Measurements from ENCODE around the gene PODN. TPM values are rescaled to one million over a fixed set of nuclear protein-coding genes. Genes with fewer than 3 reads are reported as not detected.

Gene PODN
- total RNA-seq, 1 donor from 2014 or later, result 1.2 TPM

DNA sequence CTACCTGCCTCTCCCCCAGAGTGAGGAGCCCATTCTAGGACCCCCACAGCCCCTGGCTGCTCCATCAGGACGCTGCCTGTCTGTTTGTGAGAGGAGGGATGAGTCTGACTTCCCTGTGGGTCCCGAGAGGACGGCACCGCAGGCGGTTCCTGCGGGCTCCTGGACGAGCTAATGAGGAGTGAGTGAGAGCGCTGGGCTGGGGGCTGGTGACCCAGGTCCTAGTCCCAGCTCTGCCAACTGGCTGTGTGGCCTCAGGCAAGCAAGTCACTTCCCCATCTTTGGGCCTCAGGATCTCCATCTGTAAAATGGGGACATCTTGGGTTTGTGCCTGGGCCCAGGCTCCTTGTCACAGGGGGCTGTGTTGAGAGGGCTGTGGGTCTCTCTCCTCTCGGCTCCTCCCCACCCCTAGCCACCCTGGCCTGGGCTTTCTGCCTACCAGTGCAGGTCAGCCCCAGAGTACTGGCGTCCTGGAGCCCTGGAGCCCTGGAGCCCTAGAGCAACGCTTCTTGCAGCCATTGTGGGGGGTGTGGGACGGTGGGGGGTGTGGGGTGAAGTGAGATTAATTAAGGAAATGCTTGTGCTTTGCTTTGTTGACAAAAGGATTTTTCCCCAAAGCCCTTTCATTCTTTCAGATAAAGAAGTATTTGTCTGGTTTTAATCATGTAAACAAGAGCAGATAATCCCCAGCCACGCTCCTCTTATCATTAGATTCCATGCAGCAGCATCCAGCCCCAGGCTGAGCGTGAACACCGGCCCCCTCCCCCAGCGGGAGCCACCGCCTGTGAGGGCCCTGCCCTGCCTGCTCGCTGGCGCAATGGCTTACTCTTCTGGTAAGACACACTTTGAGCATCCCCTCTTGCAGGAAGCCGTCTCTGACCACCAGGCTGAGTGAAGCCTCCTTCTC lies 53.6 kb downstream of the PODN start:
- DNase-seq, result no peak

DNA sequence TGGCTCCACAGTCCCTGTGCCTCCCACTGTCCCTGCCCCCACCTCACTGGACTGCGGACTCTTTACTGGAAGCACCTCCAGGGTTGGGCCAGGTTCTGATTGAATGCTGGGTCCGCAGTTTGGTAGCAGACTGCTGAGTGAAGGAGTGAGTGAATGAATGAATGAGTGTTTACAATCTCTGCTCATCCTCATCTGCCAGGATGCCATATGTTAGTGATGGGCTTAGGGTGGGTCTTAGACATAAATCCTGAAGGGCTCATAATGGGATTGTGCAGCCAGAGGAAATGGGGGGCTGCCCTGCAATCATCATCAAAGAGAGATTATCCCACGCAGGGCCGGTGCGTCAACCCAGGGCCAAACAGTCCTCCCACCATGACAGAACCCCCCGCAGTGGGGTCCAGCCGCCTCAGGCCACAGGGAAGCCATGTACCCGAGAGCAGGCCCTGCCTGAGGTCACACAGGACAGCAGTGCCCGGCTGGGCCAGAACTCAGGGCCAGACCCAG lies 54.3 kb downstream of the PODN start:
- DNase-seq, result no peak

DNA sequence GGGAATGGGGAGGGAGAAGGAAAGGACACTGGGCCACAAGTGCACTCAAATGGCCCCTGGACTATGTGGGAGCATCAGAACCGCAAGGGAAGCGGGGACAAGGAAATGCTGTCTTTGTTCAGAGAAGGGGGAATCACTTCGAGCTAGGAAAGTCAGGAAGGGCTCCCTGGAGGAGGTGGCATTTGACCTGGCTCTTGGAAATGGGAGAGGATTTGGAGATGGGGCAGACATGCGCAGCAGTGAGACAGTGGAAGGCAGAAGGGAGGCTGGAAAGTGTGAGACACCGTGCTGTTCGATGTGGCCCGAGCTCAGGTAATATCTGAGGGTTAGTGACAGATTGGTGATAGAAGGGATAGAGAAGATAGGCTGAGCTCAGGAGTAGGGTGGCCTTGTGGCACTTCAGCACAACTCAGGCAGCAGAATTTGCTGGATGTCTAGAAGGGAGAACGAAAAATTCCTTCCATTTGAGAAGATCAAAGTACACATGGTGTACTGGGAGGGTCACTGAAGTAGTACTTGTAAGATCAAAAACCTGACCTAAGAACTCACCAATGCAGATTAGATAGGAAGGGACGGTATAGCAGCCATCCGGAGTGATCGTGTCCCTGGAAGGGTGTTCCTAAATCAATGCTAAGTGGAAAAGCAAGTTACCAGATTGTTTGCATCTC lies 55.1 kb downstream of the PODN start:
- no peak for DNase-seq

DNA sequence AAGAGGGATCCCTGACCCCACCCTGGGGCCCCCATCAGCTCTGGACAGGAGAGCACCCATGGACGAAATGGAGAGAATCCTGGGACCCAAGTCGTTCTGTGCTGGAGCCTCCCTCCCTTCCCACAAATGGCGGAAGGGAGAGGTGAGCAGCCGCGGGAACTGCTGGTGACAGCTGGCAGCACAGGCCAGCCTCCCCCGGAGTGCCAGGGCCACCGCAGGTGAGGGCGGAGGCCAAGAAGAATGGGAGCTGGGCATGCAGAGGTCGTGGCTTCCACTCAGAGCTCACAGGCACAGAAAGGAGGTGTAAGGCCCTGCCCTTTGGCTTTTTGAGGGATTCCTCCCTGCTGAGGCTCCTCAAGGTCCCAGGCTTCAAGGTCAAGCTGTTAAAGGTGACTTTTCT lies 55.8 kb downstream of the PODN start:
- DNase-seq, result no peak

DNA sequence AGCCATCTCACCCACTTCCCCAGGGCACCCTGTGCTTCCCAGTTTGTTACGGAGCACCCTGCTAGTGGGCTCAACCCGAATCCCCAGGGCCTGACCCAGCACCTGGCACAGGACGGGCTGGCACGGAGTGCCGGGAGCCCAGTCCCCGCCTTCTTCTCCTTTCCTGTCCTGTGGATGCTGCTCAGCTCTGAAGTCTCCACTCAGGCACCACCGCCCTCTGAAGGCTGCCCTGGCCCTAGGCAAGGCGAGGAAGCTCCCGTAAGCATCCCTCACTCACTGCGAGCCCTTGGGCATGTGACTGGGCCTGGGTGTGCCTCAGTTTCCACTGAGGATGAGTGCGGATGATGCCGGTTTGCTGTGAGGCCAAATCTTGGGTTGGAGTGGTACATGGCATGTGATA lies 58.6 kb downstream of the PODN start:
- no peak for DNase-seq

DNA sequence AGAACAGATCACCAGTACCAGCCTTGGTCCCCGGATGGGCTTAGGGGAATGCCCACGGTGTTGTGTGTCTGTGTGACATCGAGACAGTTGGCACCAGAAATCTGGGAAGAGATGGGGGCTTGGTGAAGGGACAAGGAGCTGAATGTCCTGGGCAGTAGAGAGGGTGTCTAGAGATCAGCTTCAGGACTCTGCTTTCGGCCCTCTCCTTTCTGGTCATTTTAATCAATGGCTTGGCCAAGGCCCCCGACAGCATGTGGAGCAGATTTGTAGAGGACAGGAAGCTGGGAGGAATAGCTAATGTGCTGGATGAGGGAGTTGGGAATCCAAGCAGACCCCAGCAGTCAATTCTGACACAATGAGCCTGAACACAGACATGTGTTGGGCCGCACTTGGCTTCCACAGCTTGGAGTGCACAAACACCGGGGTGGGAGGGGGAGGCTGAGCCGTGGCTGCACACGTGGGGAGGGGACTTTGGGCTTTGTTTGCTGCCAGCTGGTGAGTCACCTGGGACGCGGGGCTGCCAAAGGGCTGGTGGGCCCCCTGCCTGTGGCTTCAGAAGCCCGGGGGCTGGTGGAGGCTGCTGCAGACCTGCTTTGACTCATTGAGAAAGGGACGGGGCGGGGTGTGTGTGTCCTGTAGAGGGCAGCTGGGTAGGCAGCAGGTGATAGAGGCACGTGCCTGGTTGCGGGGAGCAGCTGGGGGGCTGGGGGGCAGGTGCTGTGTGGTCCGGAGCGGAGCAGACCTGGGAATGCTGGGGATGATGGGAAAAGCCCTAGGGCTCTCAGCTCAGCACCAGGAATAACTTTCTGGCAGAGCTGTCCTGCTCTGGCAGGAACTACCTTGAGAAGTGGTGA lies 59.5 kb downstream of the PODN start:
- DNase-seq, result no peak

- DNase-seq, result no peak
These were observed 60.3 kb downstream of the PODN start for GRCh38 chr1:53122201-53122885.

GRCh38 chr1:53122961-53123413 lies 61.0 kb downstream of the PODN start:
- no peak for DNase-seq

- no peak for DNase-seq
These were observed 61.6 kb downstream of the PODN start for GRCh38 chr1:53123453-53124140.

GRCh38 chr1:53125122-53125521 lies 63.1 kb downstream of the PODN start:
- DNase-seq, result no peak

- DNase-seq, result no peak
These were observed 63.8 kb downstream of the PODN start for GRCh38 chr1:53125623-53126360.

DNA sequence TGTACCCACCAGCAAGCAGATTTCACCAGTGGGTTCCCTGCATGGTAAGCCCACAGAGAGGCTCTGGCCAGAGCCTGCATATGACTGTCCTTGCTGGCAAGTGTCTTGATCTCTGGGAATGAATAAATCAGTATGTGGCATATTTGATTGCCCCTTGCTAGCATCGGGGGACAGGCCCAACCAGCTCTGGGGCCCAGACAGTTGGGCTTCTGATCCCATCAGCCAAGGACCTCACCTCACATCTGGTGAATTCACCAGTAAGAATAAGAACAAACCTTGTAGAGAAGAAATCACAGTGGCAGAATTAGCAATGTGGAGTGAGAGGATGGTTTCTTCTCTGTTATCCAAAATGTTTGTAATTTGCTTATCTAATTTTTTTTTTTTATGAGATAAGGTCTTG lies 64.5 kb downstream of the PODN start:
- no peak for DNase-seq

DNA sequence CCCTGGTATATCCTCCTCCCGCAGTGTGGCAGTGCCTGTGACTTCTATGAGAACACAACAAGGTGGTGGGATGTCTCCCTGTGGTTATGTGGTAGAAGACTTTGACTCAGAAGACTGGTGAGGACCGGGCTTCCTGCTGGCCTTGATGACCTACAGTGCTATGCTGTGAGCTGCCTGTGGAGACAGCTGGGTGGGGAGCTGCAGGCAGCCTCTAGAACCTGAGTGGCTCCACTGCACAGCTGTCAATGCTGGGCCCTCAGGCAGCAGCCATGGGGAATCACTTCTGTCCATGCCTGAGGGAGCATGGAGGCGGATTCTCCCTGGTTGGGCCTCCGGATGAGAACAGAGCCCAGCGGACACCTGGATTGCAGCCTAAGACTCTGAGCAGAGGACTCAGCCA lies 65.5 kb downstream of the PODN start:
- DNase-seq, result no peak

DNA sequence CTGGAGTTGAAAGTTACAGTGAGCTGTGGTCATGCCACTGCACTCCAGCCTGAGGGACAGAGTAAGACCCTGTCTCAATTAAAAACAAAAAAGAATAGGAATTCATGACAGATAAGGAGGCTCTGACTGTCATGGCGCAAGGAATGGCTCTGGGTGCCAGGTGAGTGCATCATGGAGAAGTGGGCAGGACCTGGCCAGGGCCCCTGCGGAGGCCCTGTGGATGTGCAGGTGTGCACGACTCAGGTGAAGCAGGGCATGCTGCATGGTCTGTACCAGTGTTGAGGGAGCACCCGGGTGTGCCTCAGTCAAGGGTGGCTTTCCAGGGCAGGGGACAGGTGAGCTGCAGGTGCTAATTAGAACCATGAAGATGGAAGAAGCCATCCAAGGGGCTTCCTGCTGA lies 66.4 kb downstream of the PODN start:
- DNase-seq, result no peak

DNA sequence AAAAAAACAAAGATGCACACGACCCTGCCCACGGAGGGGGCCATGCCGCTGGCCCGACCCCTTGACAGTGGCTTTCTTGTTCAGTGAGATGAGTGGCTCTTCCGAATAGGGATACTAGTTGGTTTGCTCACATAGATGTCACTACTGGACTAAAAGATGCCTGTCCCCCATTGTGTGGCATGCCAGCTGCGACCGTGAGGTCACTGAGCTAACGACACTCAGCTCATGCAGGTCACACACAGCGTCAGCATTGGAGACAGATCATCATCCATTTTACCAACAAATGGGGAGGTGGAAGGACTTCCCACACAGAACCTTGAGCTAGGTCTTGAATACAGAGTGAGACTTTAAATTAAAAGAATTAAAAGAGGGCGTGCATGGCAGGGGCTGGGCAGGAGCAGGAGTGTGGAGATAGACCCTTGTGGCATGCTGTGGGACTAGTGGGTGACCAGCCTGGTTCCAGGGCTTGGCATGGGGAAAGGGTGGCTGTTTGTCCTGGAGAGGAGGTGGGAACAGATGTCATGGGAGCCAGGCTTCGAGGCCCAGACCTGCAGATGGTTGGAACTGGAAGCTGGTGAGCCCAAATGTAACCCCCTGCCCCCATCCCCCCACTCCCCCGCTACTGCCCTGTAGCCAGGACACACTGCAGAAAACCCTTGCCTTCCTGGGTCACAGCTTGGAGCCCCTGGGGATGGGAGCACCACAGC lies 68.0 kb downstream of the PODN start:
- DNase-seq, result no peak

DNA sequence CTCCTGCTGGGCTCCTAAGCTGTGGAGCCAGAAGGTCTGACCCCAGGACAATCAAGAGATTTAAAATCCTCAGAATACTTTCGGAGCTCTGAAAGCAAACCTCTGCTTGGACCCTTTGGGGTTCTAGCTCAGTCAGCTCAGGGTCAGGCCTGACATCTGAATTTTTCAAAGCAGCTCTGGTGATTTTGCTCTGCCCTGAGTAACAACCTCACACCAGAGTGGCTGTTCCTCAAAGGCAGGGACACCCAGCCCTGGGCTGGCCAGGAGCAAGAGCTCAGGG lies 68.5 kb downstream of the PODN start:
- no peak for DNase-seq

GRCh38 chr1:53130878-53131589 lies 69.0 kb downstream of the PODN start:
- no peak for DNase-seq

- no peak for DNase-seq
These were observed 69.6 kb downstream of the PODN start for GRCh38 chr1:53131590-53131938.

- DNase-seq, result no peak
These were observed 70.2 kb downstream of the PODN start for GRCh38 chr1:53132176-53132575.

Measured in occipital lobe (tissue), 2 donors.